HUDEP-2 (cell line): Measurements from ENCODE around the gene LOXHD1.

Experiments used
- DNase-seq, 76 experiments: peaks; one replicate each; lab custom pipeline; 2025; ENCODE audit not compliant: unreplicated experiment in 76 of 76; lab: John Stamatoyannopoulos, UW

LOXHD1 gene

DNA sequence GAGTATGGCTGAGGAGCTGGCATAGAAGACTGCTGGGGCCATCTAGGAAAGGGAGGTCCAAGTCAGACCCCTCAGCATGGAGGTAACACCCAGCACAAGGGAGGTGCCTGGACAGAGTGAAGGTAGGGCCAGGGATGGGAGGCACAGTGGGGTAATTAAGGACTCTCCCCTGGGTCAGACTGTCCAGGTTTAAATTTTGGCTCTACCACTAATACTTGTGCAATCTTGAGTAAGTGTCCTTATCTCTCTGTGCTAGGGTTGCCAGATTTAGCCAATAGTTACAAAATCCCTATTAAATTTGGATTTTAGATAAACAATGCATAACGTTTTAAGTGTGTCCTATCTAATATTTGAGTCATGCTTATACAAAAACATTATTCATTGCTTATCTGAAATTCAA lies 109.5 kb downstream of the LOXHD1 start:
- DNase-seq, result no peak

DNA sequence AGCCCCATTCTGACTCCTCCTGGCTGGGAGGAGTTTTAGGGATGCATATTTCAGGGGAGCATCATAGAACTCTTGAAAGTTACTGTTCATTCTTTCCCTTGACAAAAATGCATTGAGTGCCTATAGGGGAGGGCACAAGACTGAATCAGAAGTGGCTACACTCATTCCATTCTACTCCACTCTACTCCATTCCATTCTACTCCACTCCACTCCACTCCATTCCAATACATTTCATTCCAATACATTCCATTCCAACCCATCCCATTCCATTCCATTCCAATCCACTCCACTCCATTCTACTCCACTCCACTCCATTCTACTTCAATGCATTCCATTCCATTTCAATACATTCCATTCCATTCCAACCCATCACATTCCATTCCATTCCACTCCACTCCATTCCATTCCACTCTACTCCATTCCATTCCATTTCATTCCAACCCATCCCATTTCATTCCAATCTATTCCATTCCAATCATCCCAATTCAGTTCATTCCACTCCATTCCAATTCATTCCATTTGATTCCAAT lies 110.8 kb downstream of the LOXHD1 start:
- no peak for DNase-seq

DNA sequence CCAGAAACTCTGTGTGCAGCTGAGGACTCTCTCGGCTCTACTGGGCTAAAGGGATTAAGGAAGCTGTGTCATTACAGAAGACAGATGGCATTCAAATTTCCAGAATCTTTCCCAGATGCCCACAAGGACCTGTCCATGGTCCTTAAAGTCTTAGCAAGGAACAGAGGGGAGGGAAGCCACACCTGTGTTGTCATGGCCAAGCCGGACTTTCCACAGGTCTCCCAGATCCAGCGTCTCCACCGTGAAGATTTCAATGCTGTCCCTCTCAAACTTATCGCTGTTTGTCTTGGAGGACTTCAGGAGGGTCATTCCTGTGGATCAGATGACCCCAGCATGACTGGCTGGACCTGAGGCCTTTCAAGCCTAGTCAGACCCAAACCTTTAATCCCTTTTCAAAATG lies 114.5 kb downstream of the LOXHD1 start:
- DNase-seq, result no peak

DNA sequence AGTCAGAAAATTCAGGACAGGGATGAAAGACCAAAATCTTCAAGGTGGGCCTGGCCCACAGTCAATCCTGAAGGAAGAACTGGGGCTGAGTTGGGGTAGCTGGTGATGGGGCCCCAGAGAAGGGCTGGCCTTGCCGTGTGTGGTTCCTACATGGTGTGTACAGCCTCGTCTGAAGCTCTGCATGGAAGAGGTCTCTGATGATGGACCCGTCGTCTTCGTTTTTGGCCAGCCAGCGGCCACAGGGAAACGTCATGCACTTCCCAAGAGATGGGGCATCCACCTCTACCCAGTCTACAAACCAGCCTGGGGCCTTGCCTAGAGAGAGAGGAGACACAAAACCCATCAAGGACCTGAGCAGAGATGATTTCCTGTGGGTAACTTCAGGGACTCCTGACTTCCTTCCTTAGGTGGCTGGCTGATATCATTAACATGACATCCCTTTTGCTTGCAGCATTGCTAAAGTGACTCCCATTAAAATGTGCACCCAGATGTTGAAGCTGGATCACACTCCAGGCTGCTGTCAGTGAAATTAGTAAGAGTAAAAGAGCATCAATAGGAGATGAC lies 115.3 kb downstream of the LOXHD1 start:
- DNase-seq, result no peak

DNA sequence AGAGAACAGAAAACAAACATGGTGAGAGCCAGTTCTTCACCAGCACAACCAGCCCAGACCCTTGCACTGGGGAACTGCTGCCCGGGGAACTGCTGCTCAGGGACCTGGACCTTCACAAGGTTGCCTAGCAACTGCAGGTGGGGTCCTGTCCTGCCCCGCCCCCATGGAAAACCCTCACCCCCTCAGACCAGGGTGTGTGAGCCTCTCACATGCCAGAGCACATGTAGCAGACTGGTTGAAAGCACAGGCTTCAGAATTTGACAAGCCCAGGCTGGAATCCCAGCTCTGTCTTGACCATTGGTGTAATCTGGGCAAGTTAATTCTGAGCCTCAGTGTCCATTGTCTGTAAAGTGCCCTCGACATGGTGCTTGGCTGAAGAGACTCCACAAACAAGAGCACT lies 118.6 kb downstream of the LOXHD1 start:
- DNase-seq, result no peak

DNA sequence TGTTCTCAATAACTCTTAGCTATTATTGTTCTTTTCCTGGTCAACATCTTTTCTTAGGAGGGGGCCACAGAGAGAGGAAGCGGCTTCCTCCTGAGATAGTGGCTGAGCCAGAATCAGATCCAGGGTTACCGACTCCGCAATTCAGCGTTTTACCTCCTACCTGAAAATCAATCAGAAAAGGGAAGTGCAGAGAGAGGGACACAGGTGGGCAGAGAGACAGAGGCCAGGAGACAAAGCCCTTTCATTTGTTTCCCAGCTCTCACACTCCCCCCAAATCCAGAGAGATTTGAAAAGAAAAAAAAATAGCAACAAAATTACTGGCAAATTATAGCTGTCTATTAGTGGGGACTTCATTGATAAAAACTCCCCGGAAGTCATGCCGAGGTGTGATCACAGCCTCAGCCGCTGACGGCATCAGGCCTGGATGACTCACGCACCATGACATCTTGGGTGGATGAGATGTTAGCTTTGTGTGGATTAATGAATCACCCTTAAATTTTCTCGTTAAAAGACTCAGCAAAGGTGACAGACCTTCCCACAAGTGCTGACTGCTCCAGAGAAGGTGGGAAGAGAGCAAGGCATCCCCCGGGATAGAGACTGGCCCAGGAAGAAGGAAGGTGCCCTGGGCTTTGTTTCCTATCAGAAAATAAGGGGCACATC lies 120.7 kb downstream of the LOXHD1 start:
- no peak for DNase-seq

DNA sequence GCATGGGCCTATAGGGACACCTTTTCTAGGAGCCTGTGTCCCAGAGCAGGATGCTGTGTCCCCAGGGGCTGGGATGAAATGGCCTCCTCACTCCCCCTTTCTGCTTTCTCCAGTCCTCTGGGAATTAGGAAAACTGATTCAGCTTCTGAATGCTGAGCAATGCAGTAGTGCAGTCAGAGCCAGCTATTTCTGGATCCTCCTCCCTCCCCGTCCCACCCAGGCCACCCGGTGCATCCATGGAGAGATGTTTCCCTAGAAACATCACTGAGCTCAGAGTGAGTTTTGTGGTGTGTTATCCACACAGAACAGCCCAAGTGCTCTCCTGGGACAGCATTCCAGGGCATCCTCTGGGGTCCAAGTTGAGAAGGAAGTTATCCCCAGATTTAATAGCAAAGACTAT lies 125.5 kb downstream of the LOXHD1 start:
- no peak for DNase-seq

DNA sequence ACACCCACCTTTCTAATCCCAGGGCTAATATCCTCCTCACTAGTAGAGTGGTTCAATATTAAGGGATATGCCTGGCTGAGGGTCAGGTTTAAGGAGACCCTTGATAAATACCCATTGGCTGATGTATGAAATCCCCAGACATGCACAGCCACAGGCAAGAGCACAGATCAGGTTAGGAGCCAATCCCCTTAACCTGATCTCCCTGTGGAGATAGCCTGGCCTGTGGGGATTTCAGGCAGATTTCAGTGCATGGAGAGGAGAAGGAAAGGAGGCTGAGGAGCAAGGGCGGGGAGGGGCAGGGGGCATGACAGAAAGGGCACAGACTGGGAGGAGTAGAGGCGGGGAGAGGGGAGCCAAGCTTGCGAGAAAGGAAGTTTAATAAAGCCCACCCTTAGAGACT lies 129.0 kb downstream of the LOXHD1 start:
- DNase-seq, result no peak

DNA sequence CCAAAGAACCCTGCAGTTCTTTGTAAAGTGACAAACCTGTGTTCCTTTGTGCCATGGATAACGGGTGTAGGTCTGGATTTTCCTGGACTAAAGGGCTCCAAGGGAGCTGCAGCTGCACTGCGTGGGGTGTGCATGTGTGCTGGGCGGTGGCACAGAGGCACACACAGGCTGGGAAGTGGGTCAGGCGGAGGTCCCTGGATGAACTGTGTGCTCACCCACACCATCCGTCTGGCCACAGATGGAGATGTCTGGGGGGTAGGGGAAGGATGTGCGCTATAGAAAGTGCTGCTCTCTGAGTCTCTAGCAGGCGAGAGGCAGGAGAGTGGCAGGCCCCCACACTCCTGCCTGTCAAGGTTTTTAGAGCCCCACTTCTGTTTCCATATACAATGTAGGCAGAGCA lies 137.2 kb downstream of the LOXHD1 start:
- no peak for DNase-seq

DNA sequence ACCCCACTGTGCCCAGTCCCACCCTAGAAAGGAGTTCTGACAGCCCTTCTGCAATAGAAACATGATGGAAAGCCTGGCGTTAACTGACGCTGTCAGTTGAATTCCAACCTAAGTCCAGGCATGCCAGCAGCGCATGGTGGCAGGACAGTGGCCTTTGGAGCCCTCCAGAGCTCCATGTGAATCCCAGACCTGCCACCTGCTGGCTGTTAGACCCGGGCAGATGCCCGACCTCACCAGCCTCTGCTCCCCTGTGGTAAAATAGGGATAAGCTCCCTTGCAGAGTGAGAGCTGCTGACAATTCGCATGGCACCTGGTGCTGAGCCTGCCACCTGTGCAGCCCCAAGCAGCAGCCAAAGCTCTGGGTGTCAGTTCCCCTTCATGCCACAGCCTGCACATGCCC lies 138.6 kb downstream of the LOXHD1 start:
- peak in 4 of 76 experiments; percentile 3 to 16 (median 6) for DNase-seq

DNA sequence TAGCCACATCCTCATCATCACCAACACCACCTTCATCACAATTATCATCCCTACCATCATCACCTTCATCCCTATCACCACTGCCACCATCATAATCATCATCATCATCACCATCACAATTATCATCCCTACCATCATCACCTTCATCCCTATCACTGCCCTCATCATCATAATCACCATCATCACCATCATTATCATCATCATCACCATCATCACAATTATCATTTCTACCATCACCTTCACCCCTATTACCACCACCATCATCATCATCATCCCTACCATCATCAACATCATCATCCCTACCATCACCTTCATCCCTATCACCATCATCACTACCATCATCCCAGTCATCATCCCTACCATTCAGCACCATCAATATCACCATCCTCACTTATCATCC lies 140.5 kb downstream of the LOXHD1 start:
- DNase-seq, result no peak

DNA sequence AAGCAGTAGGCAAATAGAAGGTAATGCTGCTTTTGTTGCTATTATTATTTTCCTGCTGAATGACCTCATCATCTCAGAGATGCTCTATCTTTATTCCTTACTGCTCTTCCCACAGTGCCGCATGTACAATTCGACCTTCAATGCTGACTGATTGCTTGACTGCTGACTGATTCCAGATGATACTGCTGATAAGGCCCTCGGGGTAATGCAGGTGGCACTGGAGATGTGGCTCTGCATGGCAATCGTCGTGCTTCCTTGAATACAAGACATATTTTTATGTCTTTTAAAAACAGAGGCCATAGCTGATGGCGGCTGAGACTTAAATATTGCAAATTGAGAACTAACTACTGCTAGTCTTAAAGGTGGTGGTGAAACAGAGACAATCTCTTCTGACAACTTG lies 146.6 kb downstream of the LOXHD1 start:
- DNase-seq, result no peak

DNA sequence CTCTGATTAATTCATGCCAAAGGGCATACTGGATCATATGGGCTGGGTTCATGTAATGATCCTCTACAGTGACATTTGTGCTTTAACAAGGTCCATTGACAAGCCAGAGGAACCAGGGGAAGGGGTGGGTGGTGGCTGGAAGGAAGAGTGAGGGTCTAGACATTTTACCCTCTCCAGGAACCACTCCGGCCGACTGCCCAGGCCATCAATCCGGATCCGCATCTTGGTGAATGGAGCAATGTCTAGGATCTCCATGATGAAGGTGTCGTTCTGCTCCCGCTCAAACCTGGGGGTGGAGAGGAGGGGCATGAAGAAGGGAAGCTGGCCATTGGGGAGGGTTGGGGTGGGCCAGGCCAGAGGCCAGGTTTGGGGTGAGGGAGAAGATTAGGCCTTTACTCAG lies 147.5 kb downstream of the LOXHD1 start:
- DNase-seq, result no peak

DNA sequence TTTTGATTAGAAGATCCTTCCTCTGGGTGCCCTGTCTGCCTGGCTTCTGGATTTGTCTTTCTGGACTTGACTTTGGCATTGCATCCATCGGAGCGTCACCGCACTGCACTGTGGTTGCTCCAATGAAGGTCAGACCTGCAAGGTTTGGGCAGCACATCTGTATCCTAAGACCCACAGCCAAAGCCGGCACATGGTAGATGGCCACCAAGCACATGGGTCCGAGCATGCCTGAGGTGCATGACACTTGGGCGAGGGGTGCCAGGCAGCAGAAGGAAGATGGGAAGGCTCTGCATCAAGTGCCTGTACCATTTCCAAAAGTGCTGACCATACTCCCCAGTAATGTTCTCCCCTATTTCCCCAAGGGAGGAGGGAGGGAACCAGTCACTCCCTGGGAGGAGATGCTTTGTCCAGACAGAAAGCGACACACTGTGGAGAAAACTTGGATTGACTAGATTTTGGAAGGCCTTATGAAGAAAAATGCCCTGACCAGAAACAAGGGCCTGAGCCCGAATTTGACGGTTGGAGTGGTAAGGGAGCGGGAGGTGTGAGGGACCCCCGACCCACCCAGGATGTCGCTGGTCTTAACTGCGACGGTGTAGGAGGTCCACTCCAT lies 149.9 kb downstream of the LOXHD1 start:
- no peak for DNase-seq

DNA sequence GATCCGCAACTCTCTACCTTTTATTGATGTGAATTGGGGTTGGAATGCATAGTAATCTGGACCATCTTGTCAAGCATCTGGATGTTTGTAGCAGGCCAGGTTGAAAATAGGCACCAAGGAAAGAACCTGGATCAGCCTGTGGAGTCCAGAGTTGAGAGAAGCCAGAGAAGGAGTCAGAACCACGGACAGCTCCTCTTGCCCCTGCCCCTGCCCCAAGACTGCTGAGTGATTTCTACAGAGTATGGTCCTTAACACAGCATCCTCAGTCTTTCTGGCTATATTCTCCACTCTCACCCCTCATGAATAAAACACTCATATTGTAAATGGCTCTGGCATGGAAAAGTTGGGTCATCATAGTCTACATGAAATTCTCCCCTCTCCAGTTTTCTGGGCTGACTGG lies 154.6 kb downstream of the LOXHD1 start:
- DNase-seq, result peak in 2 of 76 experiments; percentile 4 to 7

DNA sequence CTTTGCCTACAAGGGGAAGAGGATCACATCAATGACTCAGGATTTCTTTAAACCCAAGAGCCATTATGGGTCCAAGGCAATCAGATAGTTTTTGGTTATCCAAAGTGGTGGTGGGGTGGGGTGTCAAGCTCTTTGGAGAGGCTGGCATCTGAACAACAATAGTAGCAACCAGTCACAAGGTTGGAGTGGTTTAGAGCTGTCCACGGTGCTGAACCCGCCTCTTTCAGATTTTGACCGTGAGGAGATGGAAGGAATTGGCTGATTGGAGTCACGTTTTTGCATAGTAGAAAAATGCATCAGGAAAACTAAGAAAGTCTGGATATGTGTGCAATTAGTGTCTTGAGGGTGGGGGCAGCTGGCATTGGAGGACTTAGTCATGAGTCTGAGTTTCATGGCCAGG lies 159.9 kb downstream of the LOXHD1 start:
- DNase-seq, result peak in 44 of 76 experiments; percentile 1 to 62 (median 22)

DNA sequence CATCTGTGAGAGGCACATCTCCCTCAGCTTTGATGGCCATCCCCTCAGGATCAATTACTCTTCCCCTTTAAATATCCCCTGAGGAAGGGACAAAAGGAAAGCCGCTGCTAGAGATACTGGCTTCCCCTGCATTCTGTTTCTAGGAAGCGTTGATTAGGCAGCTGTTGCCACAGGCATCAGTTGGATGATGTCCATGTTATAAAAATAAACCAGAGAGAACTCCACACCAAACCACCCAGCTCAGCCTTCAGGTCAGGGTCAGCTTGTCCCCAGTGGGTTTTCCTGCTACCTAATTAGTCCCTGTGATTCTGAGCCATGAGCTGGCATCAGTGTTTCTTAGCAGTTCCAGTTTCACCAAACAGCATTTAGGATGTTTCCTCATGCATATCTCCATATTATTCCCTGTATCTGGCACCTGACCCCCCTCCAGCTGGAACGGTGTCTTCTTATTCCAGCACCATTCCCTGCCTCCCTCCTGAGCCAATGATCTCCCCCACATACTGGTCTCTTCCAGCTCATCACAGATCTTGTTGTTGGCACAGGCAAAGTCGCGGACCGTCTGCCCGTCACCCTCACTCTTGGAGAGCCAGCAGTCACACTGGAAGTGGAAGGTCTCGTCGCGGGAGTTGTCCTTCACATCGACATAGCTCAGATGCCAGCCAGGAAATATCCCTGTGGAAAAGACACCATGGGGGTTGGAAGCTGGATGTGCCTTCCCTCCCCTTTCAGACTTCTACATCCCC lies 168.4 kb downstream of the LOXHD1 start:
- DNase-seq, result no peak

DNA sequence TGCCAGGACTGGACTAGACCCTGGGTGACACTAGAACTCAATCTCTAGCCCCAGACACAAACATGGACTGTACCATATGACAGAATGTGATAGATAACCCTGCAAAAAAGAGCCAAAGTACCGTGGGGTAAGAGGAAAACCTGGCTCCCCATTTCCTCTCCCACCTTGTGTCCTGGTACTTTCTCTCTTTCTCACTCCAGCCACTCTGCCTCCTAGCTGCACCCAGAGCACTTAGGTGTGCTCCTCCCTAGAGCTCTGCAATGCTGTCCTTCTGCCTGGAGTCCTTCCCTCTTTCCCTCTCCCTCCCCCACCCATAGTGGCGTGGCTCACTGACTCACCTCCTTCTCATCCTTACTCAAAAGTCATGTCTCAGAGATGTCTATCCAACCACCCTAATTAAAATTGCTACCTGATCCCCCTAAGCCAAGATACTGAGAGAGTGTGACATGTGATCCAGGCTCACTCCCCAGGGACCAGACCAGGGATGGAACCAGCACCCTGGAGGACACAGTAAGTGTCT lies 171.3 kb downstream of the LOXHD1 start:
- DNase-seq, result no peak

DNA sequence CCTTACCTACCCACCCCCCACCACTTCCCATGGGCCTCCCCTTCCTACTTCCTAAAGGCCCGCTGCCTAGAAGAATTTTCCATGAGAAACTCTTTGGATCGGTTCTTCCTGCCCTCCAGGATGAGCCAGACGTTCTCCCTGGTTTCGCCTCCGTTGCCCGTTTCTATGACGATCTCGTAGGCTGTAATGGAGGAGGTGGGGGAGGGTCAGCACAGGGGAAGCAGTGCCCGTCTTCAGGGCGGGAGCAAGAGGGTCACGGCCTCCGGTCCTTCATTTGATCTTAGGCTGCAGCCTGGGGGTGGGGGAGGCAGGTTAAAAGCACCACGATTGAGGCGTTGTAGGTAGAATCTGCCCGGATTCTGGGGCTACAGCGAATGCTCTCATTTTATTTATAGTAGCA lies 172.0 kb downstream of the LOXHD1 start:
- DNase-seq, result no peak

DNA sequence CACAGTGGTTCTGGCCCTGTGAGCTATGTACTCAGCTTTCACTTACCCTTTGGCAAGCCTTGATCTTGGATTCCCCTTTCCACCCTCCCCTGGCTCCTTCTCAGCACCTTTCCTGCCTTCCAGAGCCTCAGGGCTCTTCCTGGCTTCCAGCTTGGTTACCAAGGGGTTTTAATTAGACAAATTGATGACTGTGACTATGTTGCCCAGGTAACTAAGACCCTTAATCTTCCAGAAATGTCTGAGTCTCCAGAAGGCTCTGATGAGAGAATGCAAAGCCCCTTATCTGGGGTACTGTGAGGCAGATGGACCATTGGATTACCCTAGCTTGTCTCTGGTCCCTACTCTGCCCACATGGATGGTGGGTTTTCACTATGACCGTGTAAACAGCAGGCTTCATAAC lies 174.2 kb downstream of the LOXHD1 start:
- no peak for DNase-seq

DNA sequence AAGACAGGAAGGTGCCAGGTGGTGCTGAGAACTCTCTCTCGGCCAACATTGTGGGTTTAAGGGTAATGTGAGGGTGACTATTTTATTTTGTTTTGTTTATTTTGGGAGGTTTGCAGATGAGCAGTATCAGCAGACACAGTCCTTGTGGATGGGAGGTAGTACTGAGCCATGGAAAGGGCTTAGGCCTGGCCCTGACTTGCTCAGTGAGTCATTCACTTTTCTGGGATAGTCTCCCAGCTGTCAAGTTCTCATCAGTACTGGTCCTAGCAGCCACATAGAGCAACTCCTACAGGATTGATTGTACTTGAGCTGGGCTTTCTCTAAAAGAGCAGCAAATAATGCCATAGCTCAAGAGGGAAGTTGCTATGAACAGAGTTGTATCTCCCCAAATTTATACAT lies 175.2 kb downstream of the LOXHD1 start:
- DNase-seq, result no peak
